ENCODE data around the gene SARS1.

DNA sequence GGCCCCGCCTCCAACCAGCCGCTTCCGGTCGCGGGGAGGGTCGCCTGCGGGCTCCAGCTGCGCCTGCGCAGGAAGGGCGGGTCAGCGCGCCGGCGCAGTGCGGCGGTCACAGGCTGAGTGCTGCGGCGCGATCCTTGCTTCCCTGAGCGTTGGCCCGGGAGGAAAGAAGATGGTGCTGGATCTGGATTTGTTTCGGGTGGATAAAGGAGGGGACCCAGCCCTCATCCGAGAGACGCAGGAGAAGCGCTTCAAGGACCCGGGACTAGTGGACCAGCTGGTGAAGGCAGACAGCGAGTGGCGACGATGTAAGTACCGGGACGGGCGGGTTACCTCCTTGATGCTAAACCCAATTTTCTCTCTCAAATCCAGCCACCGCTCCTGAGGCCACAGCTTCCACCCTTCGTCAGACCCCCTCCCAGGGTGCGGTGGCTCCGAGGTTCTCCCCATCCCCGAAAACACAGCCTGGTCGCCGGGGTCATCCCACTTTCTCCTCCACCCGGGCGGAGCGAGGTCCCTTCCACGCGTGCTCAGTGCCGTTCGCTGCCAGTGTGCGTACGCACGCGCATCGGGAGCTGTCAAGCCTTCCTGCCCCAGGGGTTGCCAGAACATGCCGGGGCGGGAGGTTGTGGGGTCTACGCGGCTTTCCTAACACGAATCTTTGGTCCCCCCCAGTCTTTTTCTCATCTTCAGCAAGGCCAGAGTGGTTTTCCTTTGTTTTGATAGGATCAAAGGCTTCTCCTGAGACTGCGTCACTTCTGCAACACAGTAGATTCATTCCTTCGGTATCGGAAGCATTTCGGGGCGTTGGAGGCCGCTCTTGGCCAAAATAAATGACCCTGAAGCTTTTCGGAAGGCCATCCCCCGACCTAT, at the start of gene SARS1:
- TF ChIP-seq, protein P1, sequence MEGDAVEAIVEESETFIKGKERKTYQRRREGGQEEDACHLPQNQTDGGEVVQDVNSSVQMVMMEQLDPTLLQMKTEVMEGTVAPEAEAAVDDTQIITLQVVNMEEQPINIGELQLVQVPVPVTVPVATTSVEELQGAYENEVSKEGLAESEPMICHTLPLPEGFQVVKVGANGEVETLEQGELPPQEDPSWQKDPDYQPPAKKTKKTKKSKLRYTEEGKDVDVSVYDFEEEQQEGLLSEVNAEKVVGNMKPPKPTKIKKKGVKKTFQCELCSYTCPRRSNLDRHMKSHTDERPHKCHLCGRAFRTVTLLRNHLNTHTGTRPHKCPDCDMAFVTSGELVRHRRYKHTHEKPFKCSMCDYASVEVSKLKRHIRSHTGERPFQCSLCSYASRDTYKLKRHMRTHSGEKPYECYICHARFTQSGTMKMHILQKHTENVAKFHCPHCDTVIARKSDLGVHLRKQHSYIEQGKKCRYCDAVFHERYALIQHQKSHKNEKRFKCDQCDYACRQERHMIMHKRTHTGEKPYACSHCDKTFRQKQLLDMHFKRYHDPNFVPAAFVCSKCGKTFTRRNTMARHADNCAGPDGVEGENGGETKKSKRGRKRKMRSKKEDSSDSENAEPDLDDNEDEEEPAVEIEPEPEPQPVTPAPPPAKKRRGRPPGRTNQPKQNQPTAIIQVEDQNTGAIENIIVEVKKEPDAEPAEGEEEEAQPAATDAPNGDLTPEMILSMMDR (conservative IDR thresholded peaks at IDR 0.05 in 1 of 2, IDR thresholded peaks at IDR 0.05 in 1 of 2; ENCODE audit: low read depth in 1 of 2, low read length in 2 of 2), result no peak
- TF ChIP-seq EZH2 (IDR thresholded peaks at IDR 0.05; ENCODE audit: low read length, missing control alignments), result no peak
